Activated T-cell treated with anti-CD3 and anti-CD28 coated beads, Interleukin-2, amount 50 U/mL, for 72 hours (primary cell): ENCODE data around the gene CLEC4F. TPM values are rescaled to one million over a fixed set of nuclear protein-coding genes. Genes with fewer than 3 reads are reported as not detected.

ENCODE experiments used
- ATAC-seq, 2 donors: fragments of 150-1000 bp; cut with Tn5 transposase; replicated peaks in 1 of 2; 2 replicates each; pipeline ENCODE4 v1.10.0; 2021; ENCODE audit warnings: moderate library complexity in 2 of 2, mild to moderate bottlenecking in 1 of 2
- DNase-seq, 2 donors: peaks; one replicate each; pipeline ENCODE4 v3.0.0; 2021 to 2022; ENCODE audit warnings: mixed read lengths in 1 of 2
- H3K27ac Mint-ChIP-seq: one replicate; pipeline ENCODE4 v1.8.0; 2022; ENCODE audit warnings: mild to moderate bottlenecking, moderate library complexity, mixed read lengths
- H3K27me3 Mint-ChIP-seq: one replicate; pipeline ENCODE4 v1.8.0; 2022; ENCODE audit warnings: low read depth, mixed read lengths
- H3K36me3 Mint-ChIP-seq, 2 donors: one replicate each; pipeline ENCODE4 v1.8.0; 2022; ENCODE audit warnings: mixed read lengths in 2 of 2, mild to moderate bottlenecking in 1 of 2; ENCODE audit not compliant: insufficient read depth in 2 of 2
- H3K4me1 Mint-ChIP-seq: one replicate; pipeline ENCODE4 v1.8.0; 2022; ENCODE audit warnings: low read depth, mixed read lengths
- H3K4me3 Mint-ChIP-seq, 2 donors: one replicate each; pipeline ENCODE4 v1.8.0; 2022; ENCODE audit warnings: mild to moderate bottlenecking in 2 of 2, mixed read lengths in 2 of 2, moderate library complexity in 2 of 2
- H3K9me3 Mint-ChIP-seq, 2 donors: one replicate each; pipeline ENCODE4 v1.8.0; 2022; ENCODE audit warnings: mixed read lengths in 2 of 2
- total RNA-seq, 2 donors: library from RNA; stranded (reverse); gene quantifications; one replicate each; pipeline ENCODE4 v1.2.3, GENCODE V29; 2022

Gene CLEC4F
- total RNA-seq, 2 donors from 2014 or later = not detected

DNA sequence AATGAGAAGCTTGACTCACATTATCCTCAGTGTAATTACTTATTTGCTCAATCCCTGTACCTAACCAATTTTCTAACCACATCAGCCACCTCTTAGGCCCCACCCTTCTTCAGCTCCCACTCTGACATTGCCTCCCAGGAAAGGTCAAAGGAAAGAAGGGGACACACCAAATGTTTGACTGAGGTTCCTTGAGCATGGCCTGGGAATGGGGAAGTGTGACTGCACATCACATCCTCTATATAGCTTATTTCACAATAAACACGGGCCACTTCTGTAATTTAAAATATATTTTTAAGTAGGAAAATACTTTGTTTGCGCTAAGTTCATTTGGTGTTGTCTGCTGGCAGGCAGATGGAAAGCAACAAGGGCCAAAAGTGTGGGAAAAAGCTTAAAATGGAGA, 26.9 kb downstream of the CLEC4F start:
- DNase-seq (no peak), ATAC-seq (no peak)
- peaks cover 50% of the 10 kb centered on the region for H3K27me3 Mint-ChIP-seq
- H3K27ac Mint-ChIP-seq = no peak overlapping the region
- H3K36me3 Mint-ChIP-seq = peaks cover 0 to 2% of the 10 kb centered on the region in 2 donors
- no peak overlapping the region for H3K4me3 Mint-ChIP-seq
- H3K4me1 Mint-ChIP-seq = peaks cover 8% of the 10 kb centered on the region
- no peaks in the 10 kb centered on the region for H3K9me3 Mint-ChIP-seq

GRCh38 chr2:70790136-70790828, 30.1 kb downstream of the CLEC4F start, which contains the start of gene FIGLA:
Gene FIGLA, minus strand, starts transcription at chr2:70790643. Its CDS starts 5 bp downstream, at chr2:70790638.
- ATAC-seq (peak; percentile 34 to 36), DNase-seq (no peak)
- Mint-ChIP-seq H3K4me1 (peaks cover 14% of the 10 kb centered on the region), H3K9me3 (no peaks in the 10 kb centered on the region), H3K27me3 (peaks cover 66% of the 10 kb centered on the region), H3K4me3 (peak within 1 kb of the TSS; percentile 81 to 89), H3K36me3 (peaks cover 0 to 2% of the 10 kb centered on the region in 2 donors), H3K27ac (peak within 1 kb of the TSS; percentile 48)

GRCh38 chr2:70789304-70790135, 30.9 kb downstream of the CLEC4F start:
- Mint-ChIP-seq H3K36me3 (peaks cover 0 to 2% of the 10 kb centered on the region in 2 donors), H3K4me1 (peaks cover 16% of the 10 kb centered on the region), H3K9me3 (no peaks in the 10 kb centered on the region), H3K4me3 (peak overlapping the region; percentile 81 to 89), H3K27ac (peak overlapping the region; percentile 48), H3K27me3 (peaks cover 67% of the 10 kb centered on the region)
- peak; percentile 84 for ATAC-seq
- peak; percentile 77 to 78 for DNase-seq

GRCh38 chr2:70785137-70785911, 35.1 kb downstream of the CLEC4F start:
- Mint-ChIP-seq H3K36me3 (no peaks in the 10 kb centered on the region), H3K9me3 (no peaks in the 10 kb centered on the region), H3K4me1 (peaks cover 16% of the 10 kb centered on the region), H3K27ac (peak overlapping the region; percentile 8), H3K27me3 (peaks cover 39% of the 10 kb centered on the region), H3K4me3 (no peak overlapping the region)
- peak; percentile 77 to 78 for ATAC-seq
- peak; percentile 50 to 53 for DNase-seq

DNA sequence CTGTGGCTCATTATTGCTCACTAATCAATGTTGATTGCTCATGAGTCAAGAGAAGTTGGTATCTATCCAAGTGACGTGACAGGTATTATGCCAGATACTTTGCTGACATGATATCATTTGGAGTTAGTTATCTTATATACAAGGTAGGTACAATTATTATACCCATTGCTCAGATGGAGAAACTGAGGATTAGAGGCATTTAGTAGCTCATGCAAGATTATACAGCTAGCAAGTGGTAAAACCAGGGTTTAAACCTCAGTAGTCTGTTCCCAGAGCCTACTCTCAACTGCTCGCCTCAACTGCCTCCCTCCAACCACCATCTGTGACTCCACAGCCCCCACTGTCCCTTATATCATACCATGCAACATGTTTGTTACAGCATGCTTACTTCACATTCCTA, 36.1 kb downstream of the CLEC4F start:
- Mint-ChIP-seq H3K4me3 (no peak overlapping the region), H3K4me1 (peaks cover 10% of the 10 kb centered on the region), H3K36me3 (no peaks in the 10 kb centered on the region), H3K27me3 (peaks cover 32% of the 10 kb centered on the region), H3K9me3 (no peaks in the 10 kb centered on the region), H3K27ac (no peak overlapping the region)
- no peak for DNase-seq
- no peak for ATAC-seq

- no peak overlapping the region for H3K4me3 Mint-ChIP-seq
- DNase-seq (no peak), ATAC-seq (no peak)
- peaks cover under 1% of the 10 kb centered on the region for H3K4me1 Mint-ChIP-seq
- H3K27ac Mint-ChIP-seq = no peak overlapping the region
- H3K36me3 Mint-ChIP-seq = no peaks in the 10 kb centered on the region
- no peaks in the 10 kb centered on the region for H3K9me3 Mint-ChIP-seq
- H3K27me3 Mint-ChIP-seq = peaks cover 3% of the 10 kb centered on the region
Observed at GRCh38 chr2:70779911-70780545, 40.4 kb downstream of the CLEC4F start.

DNA sequence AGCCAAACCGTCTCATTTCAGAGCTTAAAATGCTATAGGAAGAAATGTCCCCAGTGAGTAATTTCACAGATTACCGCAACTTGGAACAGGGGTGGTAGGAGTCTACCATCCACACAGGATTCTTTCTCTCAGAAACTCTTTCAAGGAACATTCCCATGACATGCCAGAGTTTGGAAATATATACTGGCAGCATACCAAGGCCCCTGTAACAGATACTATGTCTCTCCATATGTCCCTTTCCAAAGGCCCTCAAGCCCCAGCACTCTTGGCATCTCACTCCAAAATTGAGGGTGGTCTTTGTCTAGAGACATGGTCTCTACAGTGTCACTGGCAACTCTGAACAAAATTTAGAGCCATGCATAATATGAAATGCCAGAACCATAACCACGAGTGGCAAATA, 40.9 kb downstream of the CLEC4F start:
- Mint-ChIP-seq H3K27ac (no peak overlapping the region), H3K4me3 (no peak overlapping the region), H3K9me3 (no peaks in the 10 kb centered on the region), H3K4me1 (no peaks in the 10 kb centered on the region), H3K36me3 (no peaks in the 10 kb centered on the region), H3K27me3 (peaks cover 9% of the 10 kb centered on the region)
- ATAC-seq (no peak), DNase-seq (no peak)

- ATAC-seq = no peak
- Mint-ChIP-seq H3K4me3 (no peak overlapping the region), H3K27ac (no peak overlapping the region), H3K36me3 (peaks cover under 1% of the 10 kb centered on the region in 2 donors), H3K4me1 (no peaks in the 10 kb centered on the region), H3K9me3 (peaks cover 1 to 3% of the 10 kb centered on the region in 2 donors), H3K27me3 (peaks cover 17% of the 10 kb centered on the region)
- no peak for DNase-seq
Observed at GRCh38 chr2:70778676-70779075, 41.7 kb downstream of the CLEC4F start.

DNA sequence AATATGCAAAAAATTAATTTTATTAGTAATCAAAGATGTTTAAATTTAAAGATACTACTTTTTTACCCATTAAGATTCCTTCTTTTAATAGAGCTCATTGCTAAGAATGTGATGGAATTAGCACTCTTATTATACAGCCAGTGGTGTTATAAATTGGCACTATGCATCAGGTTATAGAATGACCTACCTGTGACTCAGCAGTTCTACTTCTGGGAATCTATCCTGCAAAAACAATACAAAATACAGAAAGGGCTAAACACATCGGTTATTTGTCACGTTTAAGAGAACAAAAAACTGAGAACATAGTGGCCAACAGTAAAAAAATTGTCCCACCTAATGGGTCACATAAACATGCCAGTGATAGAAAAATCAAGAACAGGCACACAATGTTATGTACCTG, 42.9 kb downstream of the CLEC4F start:
- DNase-seq = no peak
- Mint-ChIP-seq H3K4me1 (no peaks in the 10 kb centered on the region), H3K36me3 (peaks cover 1 to 2% of the 10 kb centered on the region in 2 donors), H3K27ac (no peak overlapping the region), H3K9me3 (peaks cover 3 to 4% of the 10 kb centered on the region in 2 donors), H3K4me3 (no peak overlapping the region), H3K27me3 (peaks cover 27% of the 10 kb centered on the region)
- ATAC-seq = no peak

- Mint-ChIP-seq H3K4me1 (no peaks in the 10 kb centered on the region), H3K27me3 (peaks cover 27% of the 10 kb centered on the region), H3K4me3 (no peak overlapping the region), H3K36me3 (peaks cover 1 to 2% of the 10 kb centered on the region in 2 donors), H3K27ac (no peak overlapping the region), H3K9me3 (peaks cover 3 to 4% of the 10 kb centered on the region in 2 donors)
- no peak for DNase-seq
- ATAC-seq = no peak
Observed at GRCh38 chr2:70776266-70776665, 44.1 kb downstream of the CLEC4F start.

- peaks cover 27% of the 10 kb centered on the region for H3K27me3 Mint-ChIP-seq
Observed at GRCh38 chr2:70775141-70775540, 45.3 kb downstream of the CLEC4F start.

GRCh38 chr2:70772486-70773155, 47.8 kb downstream of the CLEC4F start:
- no peak overlapping the region for H3K27ac Mint-ChIP-seq
- DNase-seq (no peak), ATAC-seq (no peak)
- H3K9me3 Mint-ChIP-seq = peaks cover 3 to 4% of the 10 kb centered on the region in 2 donors
- H3K4me1 Mint-ChIP-seq = peaks cover 5% of the 10 kb centered on the region
- H3K27me3 Mint-ChIP-seq = peaks cover 40% of the 10 kb centered on the region
- no peak overlapping the region for H3K4me3 Mint-ChIP-seq
- peaks cover 1 to 2% of the 10 kb centered on the region in 2 donors for H3K36me3 Mint-ChIP-seq

More at GRCh38 chr2:70775141-70775540, 45.3 kb downstream of the CLEC4F start:
- ATAC-seq = no peak
- Mint-ChIP-seq H3K27ac (no peak overlapping the region), H3K36me3 (peaks cover 1 to 2% of the 10 kb centered on the region in 2 donors), H3K4me3 (no peak overlapping the region), H3K9me3 (peaks cover 3 to 4% of the 10 kb centered on the region in 2 donors), H3K4me1 (no peaks in the 10 kb centered on the region)
- DNase-seq = no peak
